NCI-H510A (cell line): Measurements from ENCODE around the gene TMEM101.
"Not testable (repeated sequence)": the region's sequence is repeated elsewhere in the genome, so short reads cannot be mapped to it uniquely, and the experiment has no call there.

Experiments used
- DNase-seq: peaks from one replicate; lab custom pipeline; 2025; lab: John Stamatoyannopoulos, UW

Gene TMEM101

GRCh38 chr17:43974382-43975266, 40.1 kb downstream of the TMEM101 start:
- DNase-seq: no peak

GRCh38 chr17:43972444-43973212, 42.1 kb downstream of the TMEM101 start:
- not testable (repeated sequence) for DNase-seq

GRCh38 chr17:43971436-43971835, 43.3 kb downstream of the TMEM101 start:
- not testable (repeated sequence) for DNase-seq

GRCh38 chr17:43970366-43970765, 44.4 kb downstream of the TMEM101 start:
- DNase-seq: no peak

GRCh38 chr17:43967251-43967875, 47.4 kb downstream of the TMEM101 start:
- DNase-seq: no peak

GRCh38 chr17:43966276-43966675, 48.5 kb downstream of the TMEM101 start:
- DNase-seq: no peak

GRCh38 chr17:43962479-43962878, 52.3 kb downstream of the TMEM101 start:
- DNase-seq: no peak

- DNase-seq: no peak
Measured at GRCh38 chr17:43961954-43962353, 52.8 kb downstream of the TMEM101 start.

GRCh38 chr17:43961292-43961691, 53.5 kb downstream of the TMEM101 start:
- not testable (repeated sequence) for DNase-seq
